ENCODE measurements around the gene ZDHHC1.

Gene ZDHHC1

DNA sequence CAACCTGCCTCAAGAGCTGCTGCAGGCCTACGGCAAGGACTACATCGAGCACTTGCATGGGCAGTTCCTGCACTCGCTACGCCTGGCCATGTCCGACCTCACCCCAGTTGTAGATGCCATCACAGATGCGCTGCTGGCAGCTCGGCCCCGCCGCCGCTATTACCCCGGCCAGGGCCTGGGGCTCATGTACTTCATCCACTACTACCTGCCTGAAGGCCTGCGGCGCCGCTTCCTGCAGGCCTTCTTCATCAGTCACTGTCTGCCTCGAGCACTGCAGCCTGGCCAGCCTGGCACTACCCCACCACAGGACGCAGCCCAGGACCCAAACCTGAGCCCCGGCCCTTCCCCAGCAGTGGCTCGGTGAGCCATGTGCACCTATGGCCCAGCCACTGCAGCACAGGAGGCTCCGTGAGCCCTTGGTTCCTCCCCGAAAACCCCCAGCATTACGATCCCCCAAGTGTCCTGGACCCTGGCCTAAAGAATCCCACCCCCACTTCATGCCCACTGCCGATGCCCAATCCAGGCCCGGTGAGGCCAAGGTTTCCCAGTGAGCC is 20.4 kb upstream of the ZDHHC1 start:
- Histone ChIP-seq H3K27ac (replicated peaks) (no peak overlapping the region), H3K27me3 (ENCODE audit: insufficient read depth, poor library complexity, severe bottlenecking) (peaks cover 2% of the 10 kb centered on the region), H3K4me3 (replicated peaks; ENCODE audit: insufficient read depth, low read length) (no peak overlapping the region)
- TF ChIP-seq POLR2AphosphoS5 (IDR thresholded peaks at IDR 0.05; ENCODE audit: low read depth), result no peak; the same call in 1 of the 2 replicates
- no peak for TF ChIP-seq CTCF (IDR thresholded peaks at IDR 0.05; ENCODE audit: insufficient read depth, low read length)
- TF ChIP-seq GABPA (IDR thresholded peaks at IDR 0.05; ENCODE audit: low read depth), result no peak
- no peak for TF ChIP-seq REST (IDR thresholded peaks at IDR 0.05; ENCODE audit: insufficient replicate concordance, low read depth)
- no peak for TF ChIP-seq SPI1 (IDR thresholded peaks at IDR 0.05; ENCODE audit: borderline replicate concordance, low read depth)
- DNase-seq (ENCODE audit: low read depth in 1 of 2, low spot score in 1 of 2), result no peak

GRCh38 chr16:67435758-67436164 is 19.5 kb upstream of the ZDHHC1 start:
- no peak for DNase-seq (ENCODE audit: low read depth in 1 of 2, low spot score in 1 of 2)
- TF ChIP-seq REST (IDR thresholded peaks at IDR 0.05; ENCODE audit: insufficient replicate concordance, low read depth) (no peak), CTCF (IDR thresholded peaks at IDR 0.05; ENCODE audit: insufficient read depth, low read length) (no peak), GABPA (IDR thresholded peaks at IDR 0.05; ENCODE audit: low read depth) (no peak), SPI1 (IDR thresholded peaks at IDR 0.05; ENCODE audit: borderline replicate concordance, low read depth) (no peak), POLR2AphosphoS5 (IDR thresholded peaks at IDR 0.05; ENCODE audit: low read depth) (no peak)
- Histone ChIP-seq H3K4me3 (replicated peaks; ENCODE audit: insufficient read depth, low read length) (no peak overlapping the region), H3K27ac (replicated peaks) (no peak overlapping the region), H3K27me3 (ENCODE audit: insufficient read depth, poor library complexity, severe bottlenecking) (peaks cover 6% of the 10 kb centered on the region)

DNA sequence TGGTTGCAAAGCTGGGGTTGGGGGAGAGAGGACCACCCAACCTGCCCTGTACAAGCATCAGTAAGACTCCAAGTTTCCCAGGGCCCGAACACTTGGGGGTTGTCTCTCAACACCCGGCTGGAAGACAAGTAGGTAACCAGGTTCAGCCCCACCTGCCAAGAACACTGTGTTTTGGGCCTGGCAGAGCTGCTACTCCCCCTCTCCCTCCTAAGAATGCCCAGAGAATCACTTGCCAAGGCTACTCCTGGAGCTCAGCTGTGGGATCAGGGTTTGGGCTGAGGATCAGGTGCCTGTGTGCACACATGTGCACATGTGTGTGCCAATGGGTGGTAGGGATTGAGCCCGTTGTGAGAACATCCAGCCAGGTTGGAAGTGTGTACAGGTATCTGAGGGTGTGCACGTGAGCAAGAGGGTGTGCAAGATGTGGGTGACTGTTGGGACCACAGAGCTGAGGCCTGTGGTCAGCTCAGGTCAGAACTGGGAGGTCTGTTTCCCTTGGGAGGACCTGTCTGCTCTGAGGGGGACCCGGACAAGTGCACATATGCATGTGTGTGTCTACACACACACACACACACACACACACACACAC is 16.9 kb upstream of the ZDHHC1 start:
- no peak for DNase-seq (ENCODE audit: low read depth in 1 of 2, low spot score in 1 of 2)
- Histone ChIP-seq H3K27me3 (ENCODE audit: insufficient read depth, poor library complexity, severe bottlenecking) (peaks cover 21% of the 10 kb centered on the region), H3K27ac (replicated peaks) (no peak overlapping the region), H3K4me3 (replicated peaks; ENCODE audit: insufficient read depth, low read length) (no peak overlapping the region)
- no peak for TF ChIP-seq SPI1 (IDR thresholded peaks at IDR 0.05; ENCODE audit: borderline replicate concordance, low read depth)
- TF ChIP-seq CTCF (IDR thresholded peaks at IDR 0.05; ENCODE audit: insufficient read depth, low read length), result no peak
- no peak for TF ChIP-seq POLR2AphosphoS5 (IDR thresholded peaks at IDR 0.05; ENCODE audit: low read depth)
- TF ChIP-seq REST (IDR thresholded peaks at IDR 0.05; ENCODE audit: insufficient replicate concordance, low read depth), result no peak
- no peak for TF ChIP-seq GABPA (IDR thresholded peaks at IDR 0.05; ENCODE audit: low read depth)
